Muscle layer of colon (tissue), 2 donors: ENCODE measurements around the gene CUL5.

Source experiments
- H3K27ac ChIP-seq: one replicate; pipeline ENCODE4 v1.7.0; 2013; ENCODE audit warnings: low read depth, mild to moderate bottlenecking, low read length, moderate library complexity
- H3K27me3 ChIP-seq, 2 donors: one replicate each; pipeline ENCODE4 v1.7.0; 2013; ENCODE audit warnings: low read length in 2 of 2, mild to moderate bottlenecking in 2 of 2; ENCODE audit not compliant: insufficient read depth in 2 of 2, control insufficient read depth in 1 of 2
- H3K36me3 ChIP-seq: one replicate; pipeline ENCODE4 v1.7.0; 2013; ENCODE audit warnings: mild to moderate bottlenecking, low read length; ENCODE audit not compliant: insufficient read depth
- H3K4me1 ChIP-seq: one replicate; pipeline ENCODE4 v1.7.0; 2013; ENCODE audit warnings: mild to moderate bottlenecking, low read length; ENCODE audit not compliant: insufficient read depth
- H3K4me3 ChIP-seq, 2 donors: one replicate each; pipeline ENCODE4 v1.7.0; 2013; ENCODE audit warnings: low read length in 2 of 2, low read depth in 1 of 2, mild to moderate bottlenecking in 1 of 2, moderate library complexity in 1 of 2
- H3K9ac ChIP-seq: one replicate; pipeline ENCODE4 v1.7.0; 2013; ENCODE audit warnings: low read length
- H3K9me3 ChIP-seq: one replicate; pipeline ENCODE4 v1.7.0; 2013; ENCODE audit warnings: mild to moderate bottlenecking, low read length
- donor health status: abdominal sarcoma.
- donor health status: Adenocarcinoma of cecum.

Gene CUL5

DNA sequence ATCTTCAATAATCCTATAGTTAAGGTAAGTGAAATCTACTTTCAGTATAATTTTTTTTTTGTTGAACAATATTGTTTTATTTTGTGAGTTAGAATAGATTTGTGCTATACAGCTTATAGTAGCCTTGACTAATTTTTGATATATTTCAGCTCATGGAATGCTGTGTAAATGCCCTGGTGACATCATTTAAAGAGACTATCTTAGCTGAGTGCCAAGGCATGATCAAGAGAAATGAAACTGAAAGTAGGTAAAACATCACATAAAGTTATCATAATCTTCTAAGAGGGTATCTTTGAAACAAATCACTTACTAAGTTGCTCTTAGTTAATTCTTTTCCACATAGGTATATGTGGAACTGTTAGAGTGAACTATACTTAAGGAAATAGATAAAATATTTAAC is 61.2 kb downstream of the CUL5 start:
- no peaks in the 10 kb centered on the region for H3K4me1 ChIP-seq
- H3K4me3 ChIP-seq: no peak overlapping the region
- no peaks in the 10 kb centered on the region for H3K9me3 ChIP-seq
- H3K9ac ChIP-seq: no peak overlapping the region
- no peaks in the 10 kb centered on the region for H3K27me3 ChIP-seq
- H3K36me3 ChIP-seq: peaks cover 2% of the 10 kb centered on the region
- no peak overlapping the region for H3K27ac ChIP-seq

DNA sequence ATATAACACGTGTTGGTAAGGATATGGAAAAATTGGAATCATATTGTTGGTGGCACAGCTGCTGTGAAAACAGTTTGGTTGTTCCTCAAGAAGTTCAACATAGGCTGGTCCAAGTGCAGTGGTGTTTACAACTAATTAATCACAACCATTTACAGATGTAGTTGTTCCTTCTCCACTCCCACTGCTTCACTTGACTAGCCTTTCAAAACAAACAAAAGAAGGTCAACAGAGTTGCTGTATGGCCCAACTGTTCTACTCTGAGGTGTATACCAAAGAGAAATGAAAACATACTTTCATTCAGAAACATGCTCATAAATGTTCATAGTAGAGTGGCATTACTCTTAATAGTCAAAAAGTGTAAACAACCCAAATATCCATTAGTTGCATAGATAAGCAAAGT is 76.1 kb downstream of the CUL5 start:
- peaks cover 20% of the 10 kb centered on the region for H3K36me3 ChIP-seq

DNA sequence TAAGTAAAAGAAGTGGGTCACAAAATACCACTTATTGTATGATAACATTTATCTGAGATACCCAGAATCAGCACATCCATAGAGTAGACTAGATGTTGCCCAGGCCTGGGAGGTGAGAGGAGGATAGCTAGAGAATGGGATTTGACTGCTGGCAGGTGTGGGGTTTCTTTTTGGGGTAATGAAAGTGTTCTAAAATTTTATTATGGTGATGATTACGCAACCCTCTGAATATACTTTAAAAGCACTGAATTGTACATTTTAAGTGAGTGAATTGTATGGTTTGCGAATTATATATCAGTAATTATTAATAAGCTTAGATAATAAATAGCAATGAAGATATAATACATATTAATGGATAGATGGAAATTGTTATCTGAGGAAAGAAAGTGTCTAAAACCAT is 77.0 kb downstream of the CUL5 start:
- H3K36me3 ChIP-seq: peaks cover 16% of the 10 kb centered on the region
- H3K4me3 ChIP-seq: no peak overlapping the region
- H3K27ac ChIP-seq: no peak overlapping the region
- H3K27me3 ChIP-seq: no peaks in the 10 kb centered on the region
- H3K9ac ChIP-seq: no peak overlapping the region
- H3K9me3 ChIP-seq: no peaks in the 10 kb centered on the region
- H3K4me1 ChIP-seq: no peaks in the 10 kb centered on the region

More for the DNA sequence above, 76.1 kb downstream of the CUL5 start:
- H3K9me3 ChIP-seq: no peaks in the 10 kb centered on the region
- H3K9ac ChIP-seq: no peak overlapping the region
- H3K4me3 ChIP-seq: no peak overlapping the region
- H3K27me3 ChIP-seq: no peaks in the 10 kb centered on the region
- H3K27ac ChIP-seq: no peak overlapping the region
- H3K4me1 ChIP-seq: no peaks in the 10 kb centered on the region

- Histone ChIP-seq H3K36me3 (peaks cover 27% of the 10 kb centered on the region), H3K9me3 (no peaks in the 10 kb centered on the region), H3K27me3 (no peaks in the 10 kb centered on the region), H3K4me1 (no peaks in the 10 kb centered on the region), H3K9ac (no peak overlapping the region), H3K27ac (no peak overlapping the region), H3K4me3 (no peak overlapping the region)
Observed at GRCh38 chr11:108092134-108092533, 83.4 kb downstream of the CUL5 start.

- Histone ChIP-seq H3K9me3 (no peaks in the 10 kb centered on the region), H3K4me3 (no peak overlapping the region), H3K36me3 (peaks cover 32% of the 10 kb centered on the region), H3K27me3 (no peaks in the 10 kb centered on the region), H3K4me1 (no peaks in the 10 kb centered on the region), H3K9ac (no peak overlapping the region), H3K27ac (no peak overlapping the region)
Observed at GRCh38 chr11:108093128-108093904, 84.6 kb downstream of the CUL5 start.

DNA sequence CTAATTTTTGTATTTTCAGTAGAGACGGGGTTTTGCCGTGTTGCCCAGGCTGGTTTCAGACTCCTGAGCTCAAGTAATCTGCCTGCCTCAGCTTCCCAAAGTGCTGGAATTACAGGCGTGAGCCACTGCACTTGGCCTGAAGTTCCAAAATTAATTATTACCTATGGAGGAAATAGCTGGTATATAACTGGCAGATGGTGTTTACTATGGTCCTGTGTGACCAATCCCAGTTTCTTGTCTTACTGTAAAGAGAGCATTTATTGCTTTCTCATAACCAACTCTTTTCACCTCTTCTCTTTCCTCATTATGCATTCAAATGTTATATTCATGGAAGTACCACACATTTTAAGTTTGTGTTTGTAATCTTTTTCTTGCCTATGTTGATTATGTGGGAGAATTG is 88.5 kb downstream of the CUL5 start:
- Histone ChIP-seq H3K27ac (no peak overlapping the region), H3K4me3 (no peak overlapping the region), H3K4me1 (no peaks in the 10 kb centered on the region), H3K27me3 (no peaks in the 10 kb centered on the region), H3K9me3 (no peaks in the 10 kb centered on the region), H3K36me3 (peaks cover 38% of the 10 kb centered on the region), H3K9ac (no peak overlapping the region)

DNA sequence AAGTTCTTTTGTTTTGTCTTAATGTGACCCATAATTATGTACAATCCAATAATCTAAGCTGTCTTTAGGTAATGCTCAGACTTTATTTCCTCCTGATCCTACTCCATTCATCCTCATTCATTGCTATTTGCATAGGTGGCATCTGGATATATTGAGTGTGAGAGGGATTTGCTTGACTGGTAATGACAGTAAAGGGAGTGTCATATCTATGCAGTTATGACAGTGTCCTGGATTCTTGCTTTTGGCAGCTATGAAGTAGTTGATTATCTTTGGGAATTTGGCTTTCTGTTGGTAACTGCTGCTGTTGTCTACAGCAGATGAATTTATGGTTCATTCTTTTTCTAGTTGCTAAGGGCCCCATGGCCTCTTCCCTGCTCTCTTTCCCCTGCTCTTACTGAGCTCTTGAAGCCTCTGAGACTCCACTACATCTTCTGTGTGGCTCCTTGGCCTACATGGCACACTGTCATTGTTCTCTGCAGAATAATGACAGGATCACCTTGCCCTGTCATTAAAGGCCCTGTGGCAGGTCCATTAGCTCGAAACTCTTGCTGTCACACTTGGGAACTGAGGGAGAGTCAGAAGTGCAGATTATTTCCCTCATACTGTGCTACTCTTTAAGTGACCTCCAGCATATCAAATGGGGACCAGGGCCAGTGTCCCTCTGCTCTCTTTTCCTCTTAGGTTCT is 92.5 kb downstream of the CUL5 start:
- no peaks in the 10 kb centered on the region for H3K27me3 ChIP-seq
- no peak overlapping the region for H3K9ac ChIP-seq
- no peak overlapping the region for H3K27ac ChIP-seq
- no peaks in the 10 kb centered on the region for H3K4me1 ChIP-seq
- H3K36me3 ChIP-seq: peaks cover 30% of the 10 kb centered on the region
- H3K9me3 ChIP-seq: no peaks in the 10 kb centered on the region
- H3K4me3 ChIP-seq: no peak overlapping the region

GRCh38 chr11:108111126-108111525 is 102.4 kb downstream of the CUL5 start:
- peaks cover 15% of the 10 kb centered on the region for H3K4me1 ChIP-seq
- no peaks in the 10 kb centered on the region for H3K36me3 ChIP-seq
- no peaks in the 10 kb centered on the region for H3K27me3 ChIP-seq
- no peaks in the 10 kb centered on the region for H3K9me3 ChIP-seq
- no peak overlapping the region for H3K4me3 ChIP-seq
- no peak overlapping the region for H3K27ac ChIP-seq
- no peak overlapping the region for H3K9ac ChIP-seq

GRCh38 chr11:108112057-108112456 is 103.4 kb downstream of the CUL5 start:
- Histone ChIP-seq H3K4me3 (no peak overlapping the region), H3K9ac (no peak overlapping the region), H3K27ac (no peak overlapping the region), H3K4me1 (peaks cover 18% of the 10 kb centered on the region), H3K27me3 (no peaks in the 10 kb centered on the region), H3K9me3 (no peaks in the 10 kb centered on the region), H3K36me3 (no peaks in the 10 kb centered on the region)

DNA sequence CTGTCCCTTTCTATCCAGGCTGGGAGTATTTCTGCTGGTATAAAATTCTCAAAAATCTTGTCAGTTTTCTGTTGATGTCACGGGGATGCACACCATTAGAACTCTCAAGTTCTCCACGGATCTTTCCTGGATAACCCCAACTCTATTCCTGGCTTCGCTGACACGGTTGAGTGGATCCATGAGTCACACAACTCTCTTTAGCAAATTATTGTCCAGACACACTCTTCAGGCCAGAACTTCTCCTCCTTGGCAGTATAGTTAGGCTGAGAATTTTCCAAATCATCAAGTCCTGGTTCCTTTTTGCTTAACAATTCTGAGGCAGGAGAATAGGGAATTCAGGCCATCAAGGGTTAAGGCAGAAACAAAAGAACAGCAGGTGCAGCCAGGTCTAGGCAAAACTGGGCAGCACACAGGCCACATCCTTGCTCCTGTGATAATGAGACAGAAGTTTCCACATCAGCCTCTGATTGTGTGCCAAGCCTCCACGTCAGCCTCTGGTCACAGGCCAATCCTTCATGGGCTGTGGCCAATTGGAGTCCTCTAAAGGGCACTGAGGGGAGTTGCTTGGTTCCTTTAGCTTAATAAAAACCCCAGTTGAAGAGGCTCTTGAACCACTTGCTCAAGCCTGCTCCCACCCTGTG is 106.9 kb downstream of the CUL5 start:
- Histone ChIP-seq H3K36me3 (no peaks in the 10 kb centered on the region), H3K27ac (peak overlapping the region; percentile 29), H3K4me1 (peaks cover 19% of the 10 kb centered on the region), H3K27me3 (no peaks in the 10 kb centered on the region), H3K4me3 (no peak overlapping the region), H3K9me3 (no peaks in the 10 kb centered on the region), H3K9ac (peak overlapping the region; percentile 25)

GRCh38 chr11:108117746-108118371 is 109.2 kb downstream of the CUL5 start:
- no peak overlapping the region for H3K27ac ChIP-seq
- no peak overlapping the region for H3K4me3 ChIP-seq
- H3K4me1 ChIP-seq: peaks cover 33% of the 10 kb centered on the region
- H3K27me3 ChIP-seq: no peaks in the 10 kb centered on the region
- H3K36me3 ChIP-seq: no peaks in the 10 kb centered on the region
- H3K9ac ChIP-seq: no peak overlapping the region
- H3K9me3 ChIP-seq: no peaks in the 10 kb centered on the region
